MCF 10A (cell line): Measurements from ENCODE around the gene POU3F3. TPM values are rescaled to one million over a fixed set of nuclear protein-coding genes. Genes with fewer than 3 reads are reported as not detected.

Source experiments
- BruUV-seq: library from RNA; stranded (reverse); fragments of 400-500 nt; replicated peaks from 2 replicates; lab custom pipeline; 2021; lab: Mats Ljungman, UMichigan
- CTCF ChIA-PET: fragments of 300-600 bp; sonication (Branson Sonifier 250); formaldehyde crosslinking; extraction: SDS; loops from one replicate; lab custom pipeline; 2021; ENCODE audit warnings: antibody characterized with exemption, inconsistent platforms; lab: Yijun Ruan, JAX
- POLR2A ChIA-PET: fragments of 300-600, 350-650 bp; sonication (Branson Sonifier 250); formaldehyde crosslinking; extraction: SDS; loops from one replicate; lab custom pipeline; 2020; ENCODE audit warnings: antibody characterized with exemption, inconsistent platforms; lab: Yijun Ruan, JAX
- DNase-seq: peaks from one replicate; pipeline ENCODE4 v3.0.0-alpha.2; 2018; ENCODE audit not compliant: unreplicated experiment
- H3K27ac Mint-ChIP-seq: one replicate; pipeline ENCODE4 v1.8.0; 2022; ENCODE audit warnings: mild to moderate bottlenecking, low read depth, mixed read lengths; ENCODE audit not compliant: unreplicated experiment
- H3K27me3 Mint-ChIP-seq: one replicate; pipeline ENCODE4 v1.8.0; 2022; ENCODE audit warnings: mixed read lengths; ENCODE audit not compliant: insufficient read depth, unreplicated experiment
- H3K36me3 Mint-ChIP-seq: one replicate; pipeline ENCODE4 v1.8.0; 2022; ENCODE audit warnings: mild to moderate bottlenecking, moderate library complexity, mixed read lengths; ENCODE audit not compliant: insufficient read depth, unreplicated experiment
- H3K4me1 Mint-ChIP-seq: one replicate; pipeline ENCODE4 v1.8.0; 2022; ENCODE audit warnings: mixed read lengths; ENCODE audit not compliant: insufficient read depth, unreplicated experiment
- H3K4me3 Mint-ChIP-seq: one replicate; pipeline ENCODE4 v1.8.0; 2022; ENCODE audit warnings: mild to moderate bottlenecking, moderate library complexity, mixed read lengths; ENCODE audit not compliant: unreplicated experiment
- H3K9me3 Mint-ChIP-seq: one replicate; pipeline ENCODE4 v1.8.0; 2022; ENCODE audit warnings: mixed read lengths; ENCODE audit not compliant: unreplicated experiment
- CTCF ChIP-seq: fragments of 200-600 bp; IDR thresholded peaks from one replicate; pipeline ENCODE4 v1.8.0; 2022; ENCODE audit warnings: antibody characterized with exemption, mild to moderate bottlenecking; ENCODE audit not compliant: unreplicated experiment
- intact Hi-C: fragments of 100-400 bp; cut with micrococcal nuclease; formaldehyde crosslinking; loops from 2 replicates; pipeline ENCODE4 v1.14.1; 2022
- total RNA-seq: library from RNA; stranded (reverse); gene quantifications from 2 replicates; pipeline ENCODE4 v1.2.3, GENCODE V29; 2022

The POU3F3 gene
- total RNA-seq, 1 experiment from 2014 or later: not detected

GRCh38 chr2:104852090-104852666 lies 1.7 kb upstream of the POU3F3 start:
- no peak for DNase-seq
- peaks cover 71% of the 10 kb centered on the region for H3K27me3 Mint-ChIP-seq
- no peak for TF ChIP-seq CTCF
- no peaks in the 10 kb centered on the region for H3K36me3 Mint-ChIP-seq
- BruUV-seq: no TSS peak
- H3K27ac Mint-ChIP-seq: no peak overlapping the region
- peaks cover 20% of the 10 kb centered on the region for H3K4me1 Mint-ChIP-seq
- intact Hi-C loops: no loop called here
- peak overlapping the region; percentile 60 for H3K4me3 Mint-ChIP-seq
- no peaks in the 10 kb centered on the region for H3K9me3 Mint-ChIP-seq
- POLR2A ChIA-PET: no interaction called here
- CTCF ChIA-PET: interaction anchor here (0.5 to 3.8 kb wide), 4 partner anchors 13 to 700 kb away, joined by 3 to 21 read pairs (median 3); no protein-coding TSS in a partner anchor

DNA sequence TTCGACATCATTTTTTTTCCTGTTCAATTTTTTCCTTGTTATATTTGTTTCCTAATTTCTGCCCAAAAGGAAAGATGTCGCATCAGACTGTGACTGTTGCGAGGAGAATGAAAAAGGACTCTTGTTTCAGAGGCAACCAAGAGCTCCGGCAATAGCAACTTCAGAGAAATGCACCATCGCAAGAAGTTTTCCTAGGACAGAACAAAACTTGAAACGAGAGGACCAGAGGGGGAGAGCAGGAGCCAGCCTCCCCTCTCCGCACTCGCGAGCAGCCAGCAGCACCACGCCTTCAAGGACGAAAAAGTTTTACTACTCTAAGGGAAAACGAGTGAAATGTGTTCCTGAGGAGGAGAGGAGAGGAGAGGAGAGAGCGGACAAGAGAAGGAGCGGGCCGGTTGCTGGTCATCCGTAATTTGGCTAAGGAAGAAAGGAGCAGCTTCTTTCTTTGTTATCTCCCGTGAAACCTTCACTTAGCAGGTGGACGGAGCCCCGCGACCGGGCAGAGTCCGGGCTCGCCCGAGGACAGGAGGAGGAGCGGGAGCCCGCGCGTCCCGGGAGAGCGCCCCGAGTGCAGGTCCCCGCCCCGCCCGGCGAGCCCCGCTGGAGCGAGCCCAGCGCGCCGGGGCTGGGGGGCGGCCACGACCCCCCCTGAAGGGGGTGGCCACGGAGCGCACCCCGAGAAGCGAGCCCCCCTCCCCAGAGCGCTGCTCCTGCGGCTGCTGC lies 744 bp downstream of the POU3F3 start:
- H3K36me3 Mint-ChIP-seq: no peaks in the 10 kb centered on the region
- no peak for TF ChIP-seq CTCF
- intact Hi-C loops: no loop called here
- no peak overlapping the region for H3K27ac Mint-ChIP-seq
- H3K4me3 Mint-ChIP-seq: no peak overlapping the region
- ChIA-PET CTCF (interaction anchor here (0.7 kb wide), 2 partner anchors 138 to 1878 kb away, joined by 3 read pairs; no protein-coding TSS in a partner anchor), POLR2A (no interaction called here)
- no peak for DNase-seq
- no peaks in the 10 kb centered on the region for H3K9me3 Mint-ChIP-seq
- peaks cover 52% of the 10 kb centered on the region for H3K27me3 Mint-ChIP-seq
- H3K4me1 Mint-ChIP-seq: no peaks in the 10 kb centered on the region
- BruUV-seq: no TSS peak

- no peak for TF ChIP-seq CTCF
- Mint-ChIP-seq H3K27me3 (peaks cover 44% of the 10 kb centered on the region), H3K36me3 (no peaks in the 10 kb centered on the region), H3K4me3 (no peak overlapping the region), H3K4me1 (no peaks in the 10 kb centered on the region), H3K9me3 (no peaks in the 10 kb centered on the region), H3K27ac (no peak overlapping the region)
- BruUV-seq: no TSS peak
- POLR2A ChIA-PET: no interaction called here
- CTCF ChIA-PET: no interaction called here
- intact Hi-C loops: no loop called here
- no peak for DNase-seq
Observed at GRCh38 chr2:104855221-104856085, 1.5 kb downstream of the POU3F3 start.
